GM19035 (cell line): ENCODE results near the gene NKAIN2.
"Not testable (repeated sequence)": the region's sequence is repeated elsewhere in the genome, so short reads cannot be mapped to it uniquely, and the experiment has no call there.

Experiments
- ATAC-seq: cut with Tn5 transposase; IDR thresholded peaks from one replicate; pipeline ENCODE4 v1.9.1; 2021; ENCODE audit not compliant: unreplicated experiment

NKAIN2 gene

DNA sequence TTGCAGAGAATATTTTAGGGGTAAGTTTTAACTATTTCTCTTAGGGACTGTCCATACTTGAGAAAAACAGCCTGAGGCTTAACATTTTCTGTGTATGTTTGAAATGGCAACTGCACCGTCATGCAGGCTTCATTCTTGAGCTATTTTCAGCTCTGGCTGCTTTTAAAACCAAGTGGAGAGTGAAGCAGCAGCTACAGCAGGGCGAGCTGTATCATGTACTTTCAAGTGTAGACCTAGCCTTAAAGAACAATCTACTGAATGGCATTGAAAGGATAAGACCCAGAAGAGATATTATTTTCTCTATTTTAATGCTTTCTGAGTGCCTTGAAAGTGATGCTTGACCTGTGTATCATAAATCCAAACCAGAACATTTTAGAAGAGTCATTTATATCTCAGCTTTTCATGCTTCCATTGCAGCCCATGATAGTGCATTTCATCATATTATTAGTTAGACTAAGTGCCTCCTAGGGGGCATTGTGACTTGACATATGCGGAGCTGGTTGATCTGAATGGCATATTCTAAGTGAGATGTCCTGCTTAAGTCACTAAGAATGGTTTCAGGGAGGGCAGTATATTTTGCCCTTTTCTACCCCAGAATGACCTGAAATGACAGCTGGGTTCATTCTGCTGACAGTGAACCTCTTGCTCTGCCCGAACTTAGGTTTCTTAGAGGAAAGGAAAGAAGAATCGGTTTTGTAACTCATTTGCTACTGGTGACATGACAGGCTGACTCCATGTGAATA, 85.3 kb downstream of the NKAIN2 start:
- no peak for ATAC-seq

DNA sequence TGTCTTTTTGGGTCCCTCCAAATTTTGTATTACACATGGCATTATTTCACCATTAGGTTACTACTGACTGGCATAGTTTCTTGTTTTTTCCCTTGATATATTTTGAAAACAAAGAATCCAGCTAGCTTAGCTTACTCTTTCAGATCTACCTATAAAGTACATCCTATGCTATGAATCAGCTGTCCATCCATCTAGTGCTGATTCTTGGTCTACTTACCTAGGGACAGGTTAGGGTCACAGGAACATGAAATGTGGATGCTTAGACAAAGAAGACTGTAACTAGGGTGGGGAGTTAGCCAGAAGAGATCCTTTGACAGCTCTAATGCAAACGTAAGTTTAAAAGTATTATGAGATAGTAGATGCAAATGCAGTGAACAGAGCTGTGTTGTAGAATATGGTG, 91.7 kb downstream of the NKAIN2 start:
- ATAC-seq = no peak

DNA sequence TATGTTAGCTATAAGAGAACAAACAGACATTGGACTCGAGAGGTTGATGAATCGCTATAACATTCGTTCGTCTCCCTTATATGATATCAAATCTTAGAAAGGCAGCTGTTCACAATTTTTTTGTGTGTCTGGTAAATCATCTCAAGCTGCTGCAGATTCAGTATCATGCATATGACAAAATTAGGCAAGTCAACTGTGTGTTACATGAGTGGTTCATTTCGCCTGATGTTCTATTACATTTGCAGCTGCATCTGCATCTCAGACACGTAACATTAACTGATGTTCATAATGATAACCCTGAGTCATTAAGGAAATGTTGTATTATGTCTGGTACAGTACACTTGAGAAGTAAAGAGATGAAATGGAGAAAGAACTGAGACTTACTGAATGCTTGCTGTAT, 92.1 kb downstream of the NKAIN2 start:
- no peak for ATAC-seq

DNA sequence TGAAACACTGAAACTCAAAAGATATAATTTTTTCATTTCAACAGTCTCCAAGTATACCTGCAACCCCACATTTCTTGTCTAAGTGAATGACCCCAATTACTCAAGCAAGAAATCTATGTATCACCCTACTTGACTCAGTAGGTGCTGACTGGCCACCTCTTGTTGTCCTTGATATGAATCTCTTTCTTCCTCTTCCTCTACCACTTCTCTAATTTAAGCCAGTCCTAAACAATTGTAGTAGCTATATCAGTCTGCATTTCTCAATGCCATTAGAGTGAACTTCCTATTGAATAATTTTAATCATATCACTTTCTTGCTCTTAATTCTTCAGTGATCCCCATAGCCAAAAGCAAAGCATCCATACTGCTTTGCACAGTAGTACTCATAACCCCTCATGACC, 93.2 kb downstream of the NKAIN2 start:
- no peak for ATAC-seq

DNA sequence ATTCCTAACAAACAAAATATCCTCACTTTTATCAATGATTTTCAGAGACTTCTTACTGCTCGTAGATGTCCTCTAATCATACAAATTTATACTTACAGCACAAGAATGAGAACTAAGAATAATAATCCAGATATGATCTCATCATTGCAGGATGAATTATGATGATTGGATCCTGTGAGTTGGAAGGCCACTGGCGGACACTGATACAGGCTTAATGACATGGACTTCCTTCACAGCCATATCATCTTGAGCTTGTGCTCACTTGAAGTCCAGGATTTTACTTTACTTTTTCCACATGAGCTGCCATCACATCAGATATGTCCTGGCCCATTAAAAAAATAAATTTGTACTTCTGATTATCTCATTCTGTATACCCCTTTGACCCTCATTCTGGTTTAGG, 94.3 kb downstream of the NKAIN2 start:
- ATAC-seq = no peak

DNA sequence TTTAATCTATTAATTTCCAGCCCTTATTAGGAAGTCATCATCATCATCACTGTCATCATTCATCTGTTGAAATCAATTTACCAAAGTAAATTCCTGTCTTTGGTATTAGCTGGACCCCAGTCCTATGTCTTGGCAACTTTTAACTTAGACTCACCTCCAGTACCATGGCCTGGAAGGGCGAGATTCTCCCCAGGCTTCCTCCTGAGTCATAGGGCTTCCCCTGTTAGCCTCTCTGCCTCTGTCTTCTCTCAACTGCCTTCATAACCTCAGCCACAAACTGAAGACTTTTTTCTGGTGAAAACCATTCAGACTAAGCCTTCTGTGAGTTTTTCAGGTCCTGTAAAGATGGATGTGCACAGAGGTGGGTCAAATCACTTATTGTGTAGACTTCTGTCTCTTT, 95.0 kb downstream of the NKAIN2 start:
- no peak for ATAC-seq

DNA sequence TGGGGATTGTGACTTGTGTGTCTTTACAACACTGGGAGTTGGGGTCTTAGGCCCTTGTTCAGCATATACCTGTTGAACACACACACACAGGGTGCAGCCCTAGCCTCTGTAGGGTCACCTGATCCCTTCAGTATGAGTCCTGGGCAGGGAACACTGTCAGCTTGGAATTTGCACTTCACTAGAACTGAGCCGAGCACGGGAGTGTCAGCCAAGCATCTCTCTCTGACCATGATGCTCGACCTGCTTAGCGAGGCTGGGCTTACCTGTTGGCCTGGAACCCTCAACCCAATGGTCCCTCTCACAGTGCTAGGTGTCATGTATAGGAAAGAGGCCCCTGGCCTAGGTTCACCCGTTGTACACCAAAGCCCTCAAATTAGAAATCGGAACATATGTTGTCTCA, 96.1 kb downstream of the NKAIN2 start:
- no peak for ATAC-seq

DNA sequence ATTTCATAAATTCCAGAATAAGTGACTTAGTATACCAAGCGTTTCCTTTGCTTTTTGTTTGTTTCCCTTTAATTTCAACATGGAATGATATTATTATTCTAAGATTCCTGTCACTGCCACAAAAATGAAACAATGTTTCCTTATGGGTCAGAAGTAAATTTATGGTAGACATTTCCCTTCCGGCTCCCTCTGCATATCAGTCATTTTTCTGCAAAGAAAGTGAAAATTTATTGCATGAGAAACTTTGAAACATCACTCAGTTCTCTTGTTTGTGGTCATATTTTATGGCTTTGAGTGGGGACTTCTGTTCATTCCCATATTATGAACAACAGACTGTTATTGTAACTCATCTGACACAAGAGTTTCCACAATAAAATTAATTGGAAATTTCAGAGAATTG, 97.8 kb downstream of the NKAIN2 start:
- ATAC-seq = no peak

DNA sequence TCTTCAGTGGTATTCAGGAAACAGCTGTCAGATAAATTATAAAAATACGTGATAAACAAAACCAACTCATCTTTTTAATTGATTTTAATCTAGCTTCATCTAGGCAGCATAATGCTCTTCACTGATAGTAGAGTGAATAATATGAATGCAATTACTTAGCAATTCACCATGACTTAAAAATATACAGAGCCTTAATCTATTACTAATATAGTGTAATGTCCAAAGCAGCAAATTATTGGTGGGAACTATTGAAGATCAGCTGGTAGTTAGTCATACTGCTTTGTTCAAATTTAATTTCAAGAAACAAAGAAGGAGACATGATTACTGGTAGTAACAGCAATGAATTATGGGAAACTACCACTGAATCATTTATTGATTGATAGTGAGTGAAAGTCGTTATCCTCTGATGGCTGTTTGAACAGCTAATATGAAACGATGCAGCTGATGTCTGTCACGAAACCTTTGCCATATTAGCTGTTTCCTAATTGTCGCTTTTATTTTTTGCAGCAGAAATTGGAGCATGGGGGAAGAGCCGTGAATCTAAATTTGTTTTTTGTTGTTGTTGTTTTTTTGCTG, 99.2 kb downstream of the NKAIN2 start:
- no peak for ATAC-seq

DNA sequence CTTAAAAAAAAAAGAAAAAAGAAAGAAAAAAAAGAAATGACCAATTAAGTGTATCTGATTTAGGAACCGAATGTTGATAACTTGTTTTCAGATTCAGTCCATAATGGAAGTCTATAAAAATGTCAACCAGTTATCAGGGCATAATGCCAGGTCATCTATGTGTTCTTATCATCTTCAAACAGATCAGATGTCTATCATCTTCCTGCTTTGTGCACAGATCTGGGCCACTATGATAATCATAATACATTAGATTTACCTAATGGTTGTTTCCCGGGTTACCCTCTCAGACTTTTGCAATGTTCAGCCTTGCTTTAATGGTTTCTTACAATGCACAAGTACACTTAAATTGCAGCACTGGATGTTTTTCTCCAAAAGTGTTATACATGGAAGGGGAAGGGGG, 100.6 kb downstream of the NKAIN2 start:
- no peak for ATAC-seq

DNA sequence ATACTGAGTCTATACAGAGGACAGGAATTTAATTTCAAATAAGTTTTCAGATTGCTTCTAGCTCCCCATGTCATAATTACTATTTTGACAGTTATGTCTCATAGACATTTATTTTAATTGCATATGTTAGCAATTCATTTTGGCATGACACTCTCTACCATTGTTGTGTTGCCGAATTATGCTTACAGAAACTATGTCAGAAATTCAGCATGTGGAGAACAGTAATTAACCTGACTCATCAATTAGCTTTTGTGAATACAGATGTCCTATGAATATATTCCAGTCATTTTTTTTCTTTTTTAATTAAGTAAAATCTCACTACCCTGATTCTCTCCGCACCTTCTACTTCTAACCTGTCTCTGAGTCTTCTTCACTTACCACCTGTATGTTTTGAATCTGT, 105.1 kb downstream of the NKAIN2 start:
- ATAC-seq = no peak

DNA sequence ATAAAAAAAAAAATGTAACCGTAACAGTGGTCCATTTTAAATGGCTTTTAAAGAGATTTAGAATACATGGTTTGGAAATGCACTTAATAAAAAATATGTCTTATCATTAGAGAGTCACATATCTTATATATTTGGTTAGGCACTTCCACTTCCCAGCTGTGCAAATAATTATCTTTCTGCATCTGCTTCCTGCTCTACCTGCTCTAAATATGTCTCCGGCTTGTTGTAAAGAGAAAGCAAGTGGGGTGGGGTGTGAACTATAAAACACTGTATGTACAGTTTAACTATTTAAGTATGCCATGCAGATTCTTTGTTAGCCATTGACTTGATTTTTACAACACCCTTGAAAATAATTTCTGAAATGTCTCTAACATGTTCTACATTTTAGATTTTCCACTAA, 106.3 kb downstream of the NKAIN2 start:
- ATAC-seq = no peak

DNA sequence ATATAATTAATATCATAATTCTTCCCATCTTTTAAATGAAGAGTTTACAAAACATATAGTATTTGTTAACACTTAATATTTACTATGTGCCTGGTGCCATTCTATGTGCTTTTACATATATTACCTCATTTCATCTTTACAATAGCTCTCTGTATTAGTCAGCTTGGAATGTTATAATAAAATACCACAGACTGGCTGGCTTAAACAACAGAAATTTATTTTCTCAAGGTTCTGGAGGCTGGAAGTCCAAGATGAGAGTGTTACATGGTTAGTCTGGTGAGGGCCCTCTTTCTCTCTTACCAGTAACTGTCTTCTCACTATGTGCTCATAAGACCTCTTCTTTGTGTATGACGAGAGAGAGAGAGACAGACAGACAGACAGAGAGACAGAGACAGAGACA, 110.2 kb downstream of the NKAIN2 start:
- no peak for ATAC-seq

DNA sequence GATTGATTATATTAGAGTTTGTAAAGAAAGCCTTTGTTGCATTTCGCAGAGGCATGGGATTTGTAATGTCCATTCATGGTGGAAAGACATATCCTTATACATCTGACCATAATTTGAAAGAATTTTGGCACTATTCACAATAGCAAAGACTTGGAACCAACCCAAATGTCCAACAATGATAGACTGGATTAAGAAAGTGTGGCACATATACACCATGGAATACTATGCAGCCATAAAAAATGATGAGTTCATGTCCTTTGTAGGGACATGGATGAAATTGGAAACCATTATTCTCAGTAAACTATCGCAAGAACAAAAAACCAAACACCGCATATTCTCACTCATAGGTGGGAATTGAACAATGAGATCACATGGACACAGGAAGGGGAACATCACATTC, 119.7 kb downstream of the NKAIN2 start:
- not testable (repeated sequence) for ATAC-seq

DNA sequence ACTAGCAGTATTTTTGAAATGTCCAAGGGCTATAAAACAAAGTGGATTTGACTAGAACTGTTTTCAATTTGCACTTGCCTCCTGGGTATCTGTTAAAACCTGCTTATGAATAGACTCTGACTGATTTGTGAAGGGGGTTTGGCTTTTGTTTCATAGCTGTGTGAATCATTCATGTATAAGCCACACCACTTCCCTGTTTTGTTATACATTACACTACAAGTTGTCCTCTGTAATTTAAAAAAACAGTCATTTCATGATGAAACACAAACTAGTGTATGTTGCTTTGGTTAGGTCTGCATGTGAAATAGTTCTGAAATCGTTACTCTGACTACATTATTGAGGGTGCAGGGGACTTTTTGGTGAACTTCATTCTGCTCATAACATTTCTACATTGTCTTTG, 121.7 kb downstream of the NKAIN2 start:
- ATAC-seq = peak; percentile 87

DNA sequence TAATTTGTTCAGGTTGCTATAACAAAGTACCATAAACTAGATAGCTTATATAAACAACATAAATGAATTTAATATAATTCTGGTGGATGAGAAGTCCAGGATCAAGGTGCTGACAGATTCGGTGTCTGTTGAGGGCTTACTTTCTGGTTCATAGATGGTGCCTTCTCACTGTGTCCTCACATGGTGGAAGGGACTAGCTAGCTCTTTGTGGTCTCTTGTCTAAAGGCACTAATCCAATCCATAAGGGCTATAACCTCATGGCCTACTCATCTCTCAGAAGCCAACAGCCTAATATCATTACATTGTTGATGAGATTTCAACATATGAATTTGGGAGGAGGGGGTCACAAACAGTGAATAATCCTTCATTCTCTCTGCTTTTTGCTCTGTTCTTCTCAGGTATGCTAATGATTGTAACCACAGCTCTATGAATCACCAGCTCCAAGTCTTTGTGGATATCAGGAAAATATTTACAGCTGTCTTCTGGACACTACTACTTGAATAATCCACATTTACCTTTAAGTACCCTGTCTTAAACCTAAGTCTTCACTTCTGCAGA, 122.3 kb downstream of the NKAIN2 start:
- ATAC-seq = no peak

DNA sequence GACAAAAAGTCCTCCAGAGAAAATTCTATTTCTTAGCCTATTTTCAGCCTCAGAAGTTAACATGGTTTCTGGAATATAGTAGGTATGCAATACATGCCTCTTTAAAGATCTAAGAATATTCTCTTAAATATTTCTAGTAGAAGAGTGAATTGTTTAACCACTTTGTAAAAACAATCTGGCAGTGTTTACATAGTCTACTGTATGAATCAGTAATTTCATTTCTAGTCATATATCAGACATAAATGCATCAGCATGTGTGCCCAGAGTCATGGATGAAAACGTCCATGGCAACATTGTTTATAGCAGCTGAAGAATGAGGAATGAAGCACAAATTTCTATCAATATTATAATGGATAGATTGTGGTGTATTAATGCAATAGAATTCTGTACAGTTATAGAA, 124.9 kb downstream of the NKAIN2 start:
- ATAC-seq = no peak

DNA sequence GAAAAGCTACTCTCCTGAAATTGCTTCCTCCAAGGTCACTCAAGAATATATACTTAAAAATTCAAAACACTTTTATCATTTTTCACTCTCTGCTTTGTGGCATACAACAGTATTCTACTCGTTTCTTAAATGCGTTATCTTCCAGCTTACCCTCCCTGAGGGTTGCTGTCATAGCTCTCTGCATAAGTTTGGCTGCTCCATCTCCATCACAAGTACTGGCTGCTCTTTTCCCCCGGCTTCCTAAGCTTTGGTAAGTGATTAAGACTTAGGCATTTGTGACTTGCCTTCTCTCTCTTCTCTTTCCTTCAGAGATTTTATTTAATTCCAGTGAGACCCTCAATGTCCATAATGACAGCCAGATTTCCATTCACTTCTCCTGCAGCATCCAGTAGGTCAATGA, 128.3 kb downstream of the NKAIN2 start:
- no peak for ATAC-seq

DNA sequence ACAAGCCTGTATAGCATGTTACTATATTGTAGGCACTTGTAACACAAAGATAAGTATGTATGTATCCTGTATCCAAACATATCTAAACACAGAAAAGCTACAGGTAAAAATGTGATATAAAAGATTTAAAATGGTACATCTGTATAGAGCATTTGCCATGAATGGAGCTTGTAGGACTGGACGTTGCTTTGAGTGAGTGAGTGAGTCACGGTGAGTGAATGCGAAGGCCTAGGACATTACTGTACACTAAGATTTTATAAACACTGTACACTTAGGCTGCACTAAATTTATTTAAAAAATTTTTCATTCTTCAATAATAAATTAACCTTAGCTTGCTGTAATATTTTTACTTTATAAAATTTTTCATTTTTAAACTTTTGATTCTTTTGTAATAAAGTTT, 136.9 kb downstream of the NKAIN2 start:
- ATAC-seq = no peak

DNA sequence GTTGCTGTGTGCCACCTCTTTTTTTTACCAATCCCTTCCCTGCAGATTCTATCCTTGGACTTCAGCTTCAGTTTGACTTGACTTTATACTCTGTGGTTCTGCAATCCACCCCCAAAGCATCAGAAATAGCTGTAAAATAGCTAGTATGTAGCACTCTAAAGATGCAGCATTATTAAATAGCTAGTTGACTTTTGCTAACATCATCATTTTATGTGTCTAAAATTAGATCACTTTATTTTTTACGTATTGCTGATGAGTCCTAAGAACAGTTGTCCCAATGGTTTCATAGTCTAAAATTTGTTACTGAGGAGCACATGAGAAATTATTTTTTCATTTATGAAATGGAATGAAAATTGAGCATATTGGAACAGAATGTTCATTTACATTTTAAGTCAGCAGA, 138.2 kb downstream of the NKAIN2 start:
- no peak for ATAC-seq

DNA sequence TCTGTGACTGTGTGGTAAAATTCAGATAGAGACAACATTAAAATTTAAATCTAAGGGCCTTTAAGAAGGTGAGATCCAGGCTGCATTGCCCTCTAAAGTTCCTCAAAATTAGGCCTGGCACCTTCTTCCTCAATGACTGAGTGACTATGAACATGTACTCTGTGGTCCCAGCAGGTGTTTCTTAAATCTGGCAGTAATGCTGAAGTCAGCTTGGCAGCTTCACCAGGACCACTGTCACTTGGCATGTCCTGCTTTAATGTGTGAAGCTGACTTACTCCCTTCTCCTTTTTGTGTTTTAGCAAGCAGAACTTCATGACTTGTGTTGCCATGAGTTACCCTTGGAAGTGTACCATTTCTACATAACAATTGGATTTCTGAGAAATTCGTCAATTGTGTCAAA, 141.7 kb downstream of the NKAIN2 start:
- no peak for ATAC-seq

DNA sequence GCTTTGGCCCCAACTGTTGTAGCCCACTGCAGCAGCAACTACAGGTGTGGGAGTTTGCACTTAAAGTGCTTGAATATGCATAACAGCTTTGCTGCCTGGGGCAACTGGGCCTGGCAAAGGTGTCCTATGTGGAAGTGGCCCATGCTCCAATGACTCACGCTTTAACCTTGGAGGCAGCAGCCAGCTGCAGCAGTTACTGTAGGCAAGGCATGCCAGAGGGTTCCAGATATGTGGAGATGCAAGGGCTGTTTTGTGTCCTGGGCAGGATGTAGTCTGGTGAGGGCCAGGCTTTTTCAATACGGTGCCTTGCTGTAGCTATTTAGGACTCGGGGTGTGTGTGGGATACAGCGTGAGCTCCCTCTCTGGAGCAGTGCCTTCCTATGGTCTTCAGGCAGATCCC, 150.3 kb downstream of the NKAIN2 start:
- no peak for ATAC-seq
